NT2/D1 (cell line): ENCODE results near the gene OR5B21.

Source experiments
- SUZ12 ChIP-seq: IDR thresholded peaks from 2 replicates; pipeline ENCODE4 v1.6.1; 2011; ENCODE audit not compliant: insufficient read length, insufficient read depth; ENCODE audit errors: extremely low read depth
- YY1 ChIP-seq: IDR thresholded peaks from 2 replicates; pipeline ENCODE4 v1.6.1; 2011; ENCODE audit not compliant: insufficient read length, insufficient read depth

- TF ChIP-seq YY1 = no peak
- TF ChIP-seq SUZ12 = no peak
Observed at GRCh38 chr11:58494101-58494500, 13.8 kb downstream of the OR5B21 start.
